ENCODE results near the gene XPO5.

XPO5 gene

GRCh38 chr6:43494766-43495165, 81.1 kb downstream of the XPO5 start:
- no peak for DNase-seq

- no peak for DNase-seq
These were observed 81.5 kb downstream of the XPO5 start for GRCh38 chr6:43494321-43494720.

GRCh38 chr6:43493833-43494232, 82.0 kb downstream of the XPO5 start:
- no peak for DNase-seq

GRCh38 chr6:43493230-43493629, 82.6 kb downstream of the XPO5 start:
- no peak for DNase-seq

DNA sequence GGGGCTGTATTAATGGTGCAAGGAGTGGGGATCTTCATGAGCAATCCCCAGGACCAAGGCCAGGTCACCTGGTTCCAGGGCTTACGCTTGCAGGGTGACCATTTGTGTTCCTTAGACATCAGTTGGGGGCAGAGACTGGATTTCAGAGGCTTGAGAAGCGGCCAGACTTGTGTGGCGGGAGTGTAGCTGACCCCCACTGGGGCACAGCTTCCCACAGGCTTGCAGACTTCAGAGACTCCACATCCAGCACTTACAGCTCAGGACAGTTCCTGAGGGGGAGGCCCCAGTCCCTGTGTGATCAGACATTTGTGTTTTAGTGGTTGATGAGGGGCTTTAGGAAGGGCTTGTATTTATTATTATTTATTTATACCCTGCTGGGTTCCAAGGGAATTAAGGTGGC, 83.2 kb downstream of the XPO5 start:
- no peak for DNase-seq

DNA sequence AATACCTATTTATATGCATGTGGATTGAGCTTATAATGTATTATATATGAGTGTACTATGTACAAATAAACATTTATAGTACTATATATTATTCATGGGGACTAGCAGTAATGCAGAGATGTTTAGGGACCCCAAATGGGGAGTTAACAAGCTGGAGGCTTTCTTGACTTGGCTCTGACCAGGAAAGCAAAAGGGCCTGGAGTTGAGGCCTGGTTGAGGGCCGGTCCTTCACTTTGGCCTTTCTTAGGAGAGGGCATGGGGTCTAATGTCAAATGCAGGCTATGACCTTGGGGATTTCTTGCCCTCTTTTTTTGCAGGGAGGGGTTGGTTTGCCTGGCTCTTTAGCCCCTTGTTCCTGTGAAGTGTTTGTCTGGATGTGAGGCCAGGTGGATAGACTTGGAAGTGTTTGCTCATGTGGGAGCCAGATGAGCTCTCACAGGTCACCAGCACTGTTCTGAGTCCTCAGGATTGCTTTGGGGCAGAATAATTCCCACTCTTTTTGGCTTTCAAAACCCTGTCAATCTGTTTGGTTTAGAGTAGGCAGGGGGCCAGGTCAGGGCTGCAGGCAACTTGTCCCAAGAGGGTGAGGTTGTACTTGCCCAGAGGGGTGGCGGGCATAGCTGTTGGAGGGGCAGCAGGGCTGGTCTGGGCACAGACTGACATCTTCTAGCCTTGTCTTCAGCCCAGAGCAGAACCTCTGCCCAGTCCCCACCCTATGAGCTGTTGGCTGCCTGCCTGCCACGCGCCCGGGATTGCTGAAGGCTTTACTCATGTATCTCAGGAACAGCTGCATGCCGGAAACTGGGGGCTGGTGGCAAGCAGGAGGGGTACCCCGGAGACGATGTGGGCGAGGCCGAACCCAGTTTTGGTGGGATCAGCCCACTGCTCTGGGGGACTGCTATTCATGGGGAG, 83.8 kb downstream of the XPO5 start:
- peak in 1 of 2 experiments; percentile 76 for DNase-seq

DNA sequence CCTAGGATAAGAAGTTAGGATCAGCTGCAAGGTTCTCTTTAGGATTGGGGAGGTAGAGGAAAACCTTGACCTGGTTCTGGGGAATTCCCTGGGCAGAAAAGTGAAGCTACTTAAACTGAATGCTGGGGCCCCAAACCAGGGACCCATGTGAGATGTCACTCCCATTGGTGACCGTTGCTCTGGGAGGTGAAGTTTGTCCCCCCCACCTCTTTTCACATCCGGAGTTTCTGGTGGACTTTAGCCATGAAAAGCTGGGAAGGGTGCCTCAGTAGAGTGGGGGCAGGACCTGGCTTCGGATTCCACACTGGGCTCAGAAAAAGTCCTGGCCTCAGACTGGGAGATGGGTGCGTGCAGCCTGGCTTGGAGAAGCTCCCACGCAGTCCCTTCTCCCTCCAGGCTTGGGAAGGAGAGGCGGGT, 85.3 kb downstream of the XPO5 start:
- no peak for DNase-seq

- DNase-seq = no peak
These were observed 86.4 kb downstream of the XPO5 start for GRCh38 chr6:43489277-43490072.

DNA sequence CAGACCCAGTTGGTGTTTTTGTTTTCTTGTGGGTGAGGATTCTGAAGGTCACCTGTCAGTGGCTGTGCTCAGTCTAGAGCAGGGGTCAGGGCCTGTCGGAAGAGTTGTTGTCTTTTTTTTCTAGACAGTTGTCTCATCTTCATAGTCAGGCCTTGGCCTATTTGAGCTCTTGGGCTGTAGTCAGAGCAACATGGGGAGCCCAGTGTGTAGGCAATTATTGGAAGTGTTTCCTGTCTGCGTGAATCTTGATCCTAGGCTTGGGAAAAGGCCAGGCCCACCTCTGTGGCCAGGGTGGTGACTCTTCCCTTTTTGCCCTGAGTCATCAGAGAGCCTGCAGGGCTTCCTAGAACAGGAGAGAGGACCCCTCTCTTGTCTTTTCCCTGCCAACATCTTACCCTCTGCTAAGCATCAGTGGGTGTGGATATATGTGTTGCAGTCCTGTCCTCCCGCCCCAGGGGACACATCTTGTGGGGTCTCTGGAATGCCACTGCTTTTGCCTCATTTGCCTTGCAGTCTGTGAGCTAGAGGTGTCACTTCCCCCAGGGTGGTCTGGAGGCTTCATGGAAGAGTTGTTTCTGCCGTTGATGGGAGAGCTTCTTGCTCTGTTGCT, 87.1 kb downstream of the XPO5 start:
- DNase-seq = no peak

- no peak for DNase-seq
These were observed 94.1 kb downstream of the XPO5 start for GRCh38 chr6:43481591-43482236.

GRCh38 chr6:43481075-43481474, 94.8 kb downstream of the XPO5 start:
- DNase-seq = no peak

- no peak for DNase-seq
These were observed 97.8 kb downstream of the XPO5 start for GRCh38 chr6:43478008-43478372.

DNA sequence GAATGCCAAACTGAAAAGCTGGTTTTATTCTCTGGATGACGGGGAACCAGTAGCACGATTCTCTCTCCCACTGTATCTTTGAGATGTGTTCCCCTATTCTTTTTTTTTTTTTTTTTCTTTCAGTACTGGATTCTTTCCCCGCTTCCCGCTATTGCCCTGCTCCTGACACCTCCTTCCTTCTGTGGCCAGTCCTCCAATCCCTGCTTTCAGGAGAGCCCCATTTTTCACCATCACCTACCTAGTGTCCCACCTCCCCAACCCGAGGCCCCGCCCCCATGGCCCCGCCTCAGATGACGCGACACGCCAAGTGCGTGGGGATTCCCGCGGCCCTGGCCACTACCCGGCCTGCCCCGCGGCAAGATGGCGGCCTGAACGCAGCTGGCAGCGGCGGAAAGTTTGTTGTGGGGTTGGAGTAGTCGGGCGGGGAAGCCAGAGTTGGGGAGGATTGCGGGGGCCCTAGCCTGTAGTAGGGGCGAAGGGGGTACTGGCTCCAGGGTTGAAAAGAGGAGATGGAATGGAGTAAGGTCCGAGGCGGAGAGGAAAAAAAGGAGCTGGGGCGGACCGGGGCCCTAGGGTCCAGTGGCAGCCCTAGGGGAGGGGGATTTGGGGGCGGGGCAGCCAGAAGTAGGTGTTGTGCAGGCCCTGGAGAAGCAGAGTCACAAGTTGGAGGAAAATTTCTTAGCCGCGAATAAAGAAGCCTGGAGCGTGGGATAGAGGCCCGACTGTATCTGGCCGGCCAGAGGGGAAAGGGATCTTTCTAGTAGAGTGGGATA, 98.4 kb downstream of the XPO5 start, which contains the start of gene TJAP1:
TJAP1 (plus strand) TSS at position 336 of the 773 bp plus-strand sequence. CDS start 21,432 bp downstream, outside the sequence.
- peak; percentile 85 to 93 for DNase-seq

DNA sequence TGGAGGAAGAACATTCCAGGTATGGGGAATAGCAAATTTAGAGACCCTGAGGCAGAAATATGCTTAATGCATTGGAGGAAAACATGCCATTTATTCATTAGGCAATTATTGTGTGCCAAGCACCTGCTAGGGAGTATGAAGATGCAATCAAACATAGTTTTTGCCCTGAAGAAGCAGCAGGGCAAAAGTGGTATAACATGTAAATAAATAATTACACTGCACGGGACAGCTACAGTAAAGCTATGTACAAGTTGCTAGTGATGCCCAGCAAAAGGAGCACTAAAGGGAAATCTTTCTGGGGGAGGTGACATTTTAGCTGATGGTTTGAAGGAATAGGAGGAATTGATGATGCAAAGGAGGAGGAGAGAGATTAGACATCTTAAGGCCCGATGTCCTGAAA, 99.1 kb downstream of the XPO5 start:
- DNase-seq = no peak

GRCh38 chr6:43475516-43475915, 100.3 kb downstream of the XPO5 start:
- DNase-seq = peak in 1 of 2 experiments; percentile 17

DNA sequence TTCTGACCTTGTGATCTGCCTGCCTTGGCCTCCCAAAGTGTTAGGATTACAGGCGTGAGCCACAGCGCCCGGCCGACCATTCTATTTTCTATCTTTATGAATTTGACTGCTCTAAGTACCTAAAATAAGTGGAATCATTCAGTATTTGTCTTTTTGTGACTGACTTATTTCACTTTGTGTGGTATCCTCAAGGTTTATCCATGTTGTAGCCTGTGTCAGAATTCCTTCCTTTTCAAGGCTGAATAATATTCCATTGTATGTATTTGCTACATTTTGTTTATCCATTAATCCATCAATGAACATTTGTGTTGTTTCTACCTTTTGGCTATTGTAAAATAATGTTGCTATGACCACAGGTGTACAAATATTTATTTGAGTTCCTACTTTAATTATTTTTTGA, 103.3 kb downstream of the XPO5 start:
- no peak for DNase-seq
